Panc1 (cell line): ENCODE results near the gene DLG2. TPM values are rescaled to one million over a fixed set of nuclear protein-coding genes. Genes with fewer than 3 reads are reported as not detected.

Source experiments
- ATAC-seq: fragments of 200-7000 bp; cut with Tn5 transposase; 2 replicates; pipeline ENCODE4 v1.9.1; 2020; ENCODE audit warnings: mild to moderate bottlenecking, moderate library complexity
- BruUV-seq: library from RNA; stranded (reverse); fragments of 400-500 nt; replicated peaks from 2 replicates; lab custom pipeline; 2021; lab: Mats Ljungman, UMichigan
- CTCF ChIA-PET: fragments of 300-600 bp; sonication (Branson Sonifier 250); formaldehyde crosslinking; loops from one replicate; lab custom pipeline; 2022; ENCODE audit warnings: antibody characterized with exemption; lab: Charles Lee
- POLR2A ChIA-PET: fragments of 300-600 bp; sonication (Branson Sonifier 250); formaldehyde crosslinking; loops from one replicate; lab custom pipeline; 2022; ENCODE audit warnings: antibody characterized with exemption; lab: Charles Lee
- DNase-seq: peaks from one replicate; pipeline ENCODE4 v3.0.0-alpha.2; 2010; ENCODE audit warnings: low read depth, low spot score
- H3K27ac ChIP-seq: 2 replicates; pipeline ENCODE4 v1.5.1; 2011; ENCODE audit warnings: mild to moderate bottlenecking, low read length, inconsistent platforms
- H3K27me3 ChIP-seq: fragments of 200-500 bp; sonication (Bioruptor generic); 2 replicates; pipeline ENCODE4 v1.6.0; 2014; ENCODE audit warnings: low read length, inconsistent platforms; ENCODE audit not compliant: control insufficient read depth, insufficient read depth
- H3K36me3 ChIP-seq: fragments of 200-500 bp; sonication (Bioruptor generic); 2 replicates; pipeline ENCODE4 v1.5.1; 2014; ENCODE audit warnings: inconsistent platforms, mild to moderate bottlenecking, low read length, moderate library complexity; ENCODE audit not compliant: control insufficient read depth, insufficient read depth
- H3K4me1 ChIP-seq: 2 replicates; pipeline ENCODE4 v1.5.1; 2011; ENCODE audit warnings: inconsistent platforms, mild to moderate bottlenecking, low read length, moderate library complexity; ENCODE audit not compliant: control insufficient read depth, insufficient read depth
- H3K4me3 ChIP-seq, 2 experiments: 2 replicates each; pipeline ENCODE4 v1.5.1; 2011 to 2012; ENCODE audit warnings: low read depth in 2 of 2, low read length in 2 of 2, mild to moderate bottlenecking in 2 of 2, inconsistent platforms in 1 of 2, moderate library complexity in 1 of 2
- H3K9me3 ChIP-seq: fragments of 200-500 bp; sonication (Bioruptor generic); 2 replicates; pipeline ENCODE4 v1.5.1; 2014; ENCODE audit warnings: low read depth, mild to moderate bottlenecking, inconsistent platforms, low read length, moderate library complexity; ENCODE audit not compliant: control insufficient read depth, insufficient read depth
- POLR2AphosphoS5 ChIP-seq: IDR thresholded peaks from 2 replicates; pipeline ENCODE4 v1.6.1; 2012; ENCODE audit warnings: mild to moderate bottlenecking, low read depth, low read length, moderate library complexity
- REST ChIP-seq, 2 experiments: IDR thresholded peaks; 2 replicates each; pipeline ENCODE4 v1.6.1; 2011 to 2012; ENCODE audit warnings: low read depth in 2 of 2, control low read depth in 1 of 2, low read length in 1 of 2, mild to moderate bottlenecking in 1 of 2, moderate library complexity in 1 of 2; ENCODE audit not compliant: insufficient read depth in 1 of 2
- SIN3A ChIP-seq: IDR thresholded peaks from 2 replicates; pipeline ENCODE4 v1.6.1; 2012; ENCODE audit warnings: low read depth, mild to moderate bottlenecking, low read length, moderate library complexity, borderline replicate concordance; ENCODE audit not compliant: insufficient read depth
- TCF7L2 ChIP-seq: IDR thresholded peaks from 2 replicates; pipeline ENCODE4 v1.6.1; 2011; ENCODE audit warnings: mild to moderate bottlenecking, low read depth, low read length, inconsistent platforms
- in situ Hi-C: cut with HindIII; loops from 2 replicates; pipeline ENCODE4 v1.10.0; 2016; ENCODE audit warnings: low sequenced_read_pairs, low pct_unique_long_range_greater_than_20kb
- intact Hi-C: fragments of 100-400 bp; cut with micrococcal nuclease; formaldehyde crosslinking; loops from one replicate; pipeline ENCODE4 v1.10.0; 2022; ENCODE audit not compliant: unreplicated experiment
- total RNA-seq: library from RNA; stranded (reverse); gene quantifications from one replicate; pipeline ENCODE4 v1.2.1, GENCODE V29; 2021; ENCODE audit not compliant: unreplicated experiment
- TF ChIP-seq, protein P1 (sequence below): fragments of 450-650 bp; IDR thresholded peaks from 2 replicates; pipeline ENCODE4 v1.5.1; 2017; ENCODE audit warnings: mild to moderate bottlenecking

Gene DLG2
- total RNA-seq, 1 experiment from 2014 or later: 4.2 TPM

DNA sequence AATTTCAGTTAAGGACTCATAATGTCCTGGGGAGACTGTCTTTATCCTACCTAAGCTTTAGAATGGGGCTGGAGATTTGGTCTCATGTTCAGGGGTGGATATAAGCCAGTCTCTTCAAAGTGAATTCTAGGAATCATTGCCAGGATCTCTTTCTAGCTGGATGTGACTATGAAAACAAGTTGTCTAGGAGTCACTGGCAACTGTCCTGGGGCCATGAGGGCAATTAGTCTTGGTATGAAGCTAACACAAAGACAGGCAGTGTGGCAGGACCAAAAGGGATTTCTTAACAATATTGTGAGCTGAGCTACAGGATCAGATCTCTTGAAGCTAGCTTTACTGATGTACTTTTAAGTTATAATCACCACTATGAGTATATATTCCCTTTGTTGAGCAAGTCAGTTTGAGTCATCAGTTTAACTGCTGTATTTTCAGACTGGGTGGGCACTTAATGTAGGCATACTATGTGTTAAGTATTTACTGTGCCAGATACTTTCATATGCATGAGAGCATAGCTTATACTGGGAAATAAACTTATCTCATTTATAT lies 1951.0 kb downstream of the DLG2 start:
- in situ Hi-C loops (no loop called here), intact Hi-C loops (no loop called here)
- TF ChIP-seq TCF7L2: no peak
- TF ChIP-seq SIN3A: no peak
- TF ChIP-seq REST (IDR thresholded peaks at IDR 0.05; ENCODE audit: insufficient read depth in 1 of 2, low read depth in 2 of 2, low read length in 1 of 2): no peak
- no peak for TF ChIP-seq POLR2AphosphoS5
- TF ChIP-seq, protein P1, sequence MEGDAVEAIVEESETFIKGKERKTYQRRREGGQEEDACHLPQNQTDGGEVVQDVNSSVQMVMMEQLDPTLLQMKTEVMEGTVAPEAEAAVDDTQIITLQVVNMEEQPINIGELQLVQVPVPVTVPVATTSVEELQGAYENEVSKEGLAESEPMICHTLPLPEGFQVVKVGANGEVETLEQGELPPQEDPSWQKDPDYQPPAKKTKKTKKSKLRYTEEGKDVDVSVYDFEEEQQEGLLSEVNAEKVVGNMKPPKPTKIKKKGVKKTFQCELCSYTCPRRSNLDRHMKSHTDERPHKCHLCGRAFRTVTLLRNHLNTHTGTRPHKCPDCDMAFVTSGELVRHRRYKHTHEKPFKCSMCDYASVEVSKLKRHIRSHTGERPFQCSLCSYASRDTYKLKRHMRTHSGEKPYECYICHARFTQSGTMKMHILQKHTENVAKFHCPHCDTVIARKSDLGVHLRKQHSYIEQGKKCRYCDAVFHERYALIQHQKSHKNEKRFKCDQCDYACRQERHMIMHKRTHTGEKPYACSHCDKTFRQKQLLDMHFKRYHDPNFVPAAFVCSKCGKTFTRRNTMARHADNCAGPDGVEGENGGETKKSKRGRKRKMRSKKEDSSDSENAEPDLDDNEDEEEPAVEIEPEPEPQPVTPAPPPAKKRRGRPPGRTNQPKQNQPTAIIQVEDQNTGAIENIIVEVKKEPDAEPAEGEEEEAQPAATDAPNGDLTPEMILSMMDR: no peak
- H3K4me1 ChIP-seq: no peaks in the 10 kb centered on the region
- H3K9me3 ChIP-seq: no peaks in the 10 kb centered on the region
- H3K27ac ChIP-seq: no peak overlapping the region
- H3K36me3 ChIP-seq: no peaks in the 10 kb centered on the region
- H3K4me3 ChIP-seq: no peak overlapping the region
- DNase-seq: no peak
- CTCF ChIA-PET: no interaction called here
- peaks cover 18% of the 10 kb centered on the region for H3K27me3 ChIP-seq
- POLR2A ChIA-PET: interaction anchor here (1.0 kb wide), 1 partner anchor 389 kb away, joined by 3 read pairs; no protein-coding TSS in a partner anchor
- ATAC-seq: no peak
- no TSS peak for BruUV-seq

GRCh38 chr11:83674102-83674896 lies 1952.8 kb downstream of the DLG2 start:
- Histone ChIP-seq H3K9me3 (no peaks in the 10 kb centered on the region), H3K27me3 (peaks cover 10% of the 10 kb centered on the region), H3K4me1 (no peaks in the 10 kb centered on the region), H3K4me3 (no peak overlapping the region), H3K36me3 (no peaks in the 10 kb centered on the region), H3K27ac (no peak overlapping the region)
- DNase-seq: no peak
- in situ Hi-C loops: no loop called here
- ChIA-PET POLR2A (no interaction called here), CTCF (interaction anchor here (0.5 kb wide), 1 partner anchor 443 kb away, joined by 3 read pairs; no protein-coding TSS in a partner anchor)
- no peak for TF ChIP-seq SIN3A
- TF ChIP-seq REST (IDR thresholded peaks at IDR 0.05; ENCODE audit: insufficient read depth in 1 of 2, low read depth in 2 of 2, low read length in 1 of 2): no peak
- TF ChIP-seq TCF7L2: no peak
- TF ChIP-seq, protein P1: no peak
- no peak for TF ChIP-seq POLR2AphosphoS5
- no peak for ATAC-seq
- intact Hi-C loops: no loop called here
- BruUV-seq: no TSS peak
